Bronchial epithelial cell (primary cell): Measurements from ENCODE around the gene PAX4. TPM values are rescaled to one million over a fixed set of nuclear protein-coding genes. Genes with fewer than 3 reads are reported as not detected.

ENCODE experiments used
- DNase-seq: peaks from one replicate; pipeline ENCODE4 v3.0.0-alpha.2; 2010; ENCODE audit warnings: low read depth
- FAIRE-seq: peaks from 2 replicates; lab custom pipeline; 2011; peaks lifted over from hg19 to GRCh38; lab: Jason Lieb, UNC
- H3K27me3 ChIP-seq: 2 replicates; pipeline ENCODE4 v1.5.1; 2011; ENCODE audit warnings: low read length; ENCODE audit not compliant: control insufficient read depth, insufficient read depth
- H3K36me3 ChIP-seq: 2 replicates; pipeline ENCODE4 v1.5.1; 2011; ENCODE audit warnings: low read length; ENCODE audit not compliant: control insufficient read depth, insufficient read depth
- H3K4me3 ChIP-seq: 2 replicates; pipeline ENCODE4 v1.5.1; 2011; ENCODE audit warnings: mild to moderate bottlenecking, low read depth, low read length, control low read depth
- CTCF ChIP-seq: IDR thresholded peaks from 2 replicates; pipeline ENCODE4 v1.5.1; 2011; ENCODE audit warnings: mild to moderate bottlenecking, moderate library complexity, low read length, control low read depth, inconsistent platforms; ENCODE audit not compliant: insufficient read depth, severe bottlenecking
- total RNA-seq: library from RNA; depleted of rRNA; stranded (reverse); fragments of >200 nt; gene quantifications from 2 replicates; pipeline ENCODE4 v1.2.1, GENCODE V29; 2014

Gene PAX4
- total RNA-seq, 1 donor from 2014 or later: not detected

DNA sequence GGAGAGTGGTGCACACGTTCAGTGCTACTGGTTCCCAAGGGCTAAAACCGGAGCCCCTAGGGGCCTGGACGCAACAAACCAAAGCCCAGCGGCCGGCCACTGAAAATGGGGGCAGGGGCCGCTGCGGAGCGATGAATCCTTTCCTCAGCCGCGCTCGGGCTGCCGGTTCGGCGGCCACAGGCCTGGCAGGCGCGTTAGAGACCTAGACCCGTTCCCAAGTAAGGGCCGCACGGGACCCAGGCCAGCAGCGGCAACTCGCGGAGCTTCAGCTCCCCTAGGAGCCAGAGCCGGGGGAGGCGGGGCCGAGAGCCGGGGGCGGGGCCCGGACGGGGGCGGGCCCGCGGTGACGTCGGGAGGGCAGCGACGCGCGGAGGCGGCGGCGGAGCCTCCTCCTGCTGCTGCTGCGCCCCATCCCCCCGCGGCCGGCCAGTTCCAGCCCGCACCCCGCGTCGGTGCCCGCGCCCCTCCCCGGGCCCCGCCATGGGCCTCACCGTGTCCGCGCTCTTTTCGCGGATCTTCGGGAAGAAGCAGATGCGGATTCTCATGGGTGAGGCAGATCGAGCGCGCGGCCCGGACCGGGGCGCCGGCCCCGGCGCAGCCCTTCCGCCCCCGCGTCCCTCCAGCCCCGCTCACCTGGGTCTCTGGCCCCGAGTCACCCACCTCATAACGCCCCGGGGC, 29.8 kb downstream of the PAX4 start, which contains the start of gene ARF5:
Gene ARF5, plus strand, starts transcription at position 393 of the 678 bp plus-strand sequence. Its CDS starts 88 bp downstream, at position 481.
- peak; percentile 58 for DNase-seq
- Histone ChIP-seq H3K36me3 (peaks cover 13% of the 10 kb centered on the region), H3K4me3 (peak within 1 kb of the TSS; percentile 72), H3K27me3 (no peaks in the 10 kb centered on the region)
- no peak for TF ChIP-seq CTCF
- no peak for FAIRE-seq

DNA sequence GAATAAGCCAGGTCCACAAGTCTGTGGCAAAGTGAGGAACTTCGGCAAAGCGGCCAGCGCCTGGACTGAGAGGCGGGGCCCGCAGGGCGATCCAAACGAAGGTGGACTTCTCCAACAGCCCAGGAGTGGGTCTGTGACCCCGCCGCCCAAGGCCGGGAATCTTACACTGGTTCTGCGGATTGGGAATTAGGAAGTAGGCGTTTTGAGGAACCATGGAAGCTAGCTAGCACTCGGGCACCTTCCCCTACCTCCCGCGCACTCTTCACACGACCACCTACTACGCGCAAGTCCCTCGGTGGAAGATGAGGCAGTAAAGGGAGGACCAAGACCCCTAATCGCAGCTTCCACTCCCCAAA, 30.3 kb downstream of the PAX4 start:
- no peaks in the 10 kb centered on the region for H3K27me3 ChIP-seq
- peaks cover 13% of the 10 kb centered on the region for H3K36me3 ChIP-seq
- no peak for TF ChIP-seq CTCF
- DNase-seq: no peak
- FAIRE-seq: no peak
- peak overlapping the region; percentile 72 for H3K4me3 ChIP-seq

GRCh38 chr7:127586346-127586745, 31.6 kb downstream of the PAX4 start:
- DNase-seq: peak; percentile 60
- Histone ChIP-seq H3K4me3 (no peak overlapping the region), H3K36me3 (peaks cover 17% of the 10 kb centered on the region), H3K27me3 (no peaks in the 10 kb centered on the region)
- FAIRE-seq: no peak
- TF ChIP-seq CTCF: no peak

GRCh38 chr7:127585044-127585953, 32.6 kb downstream of the PAX4 start, which contains the start of gene GCC1:
TSS of gene GCC1 (minus strand) at chr7:127585596. CDS start at chr7:127585182, 414 bp downstream.
- no peak for FAIRE-seq
- TF ChIP-seq CTCF: no peak
- Histone ChIP-seq H3K4me3 (peak within 1 kb of the TSS; percentile 80), H3K36me3 (peaks cover 12% of the 10 kb centered on the region), H3K27me3 (no peaks in the 10 kb centered on the region)
- peak; percentile 73 for DNase-seq

DNA sequence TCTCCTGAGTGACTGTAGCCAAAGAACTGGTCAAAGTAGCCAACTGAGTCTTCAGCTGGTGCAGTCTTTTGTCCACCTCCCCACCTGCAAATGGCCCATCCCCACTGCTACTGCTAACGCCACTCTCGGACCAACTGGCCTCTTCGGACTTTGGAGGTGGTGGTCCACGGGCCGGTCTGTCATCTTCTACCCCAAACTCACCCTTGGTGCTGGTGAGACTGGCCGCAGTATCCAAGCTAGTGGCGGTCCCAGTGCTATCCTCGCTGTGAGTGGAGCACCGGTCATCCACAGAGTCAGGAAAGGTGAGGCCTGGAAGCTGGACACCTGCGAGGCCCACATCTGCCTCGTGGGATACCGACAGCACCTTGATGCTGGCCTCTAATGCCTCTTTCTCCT, 33.3 kb downstream of the PAX4 start:
- no peak for FAIRE-seq
- Histone ChIP-seq H3K36me3 (peaks cover 9% of the 10 kb centered on the region), H3K27me3 (no peaks in the 10 kb centered on the region), H3K4me3 (peak overlapping the region; percentile 80)
- no peak for TF ChIP-seq CTCF
- no peak for DNase-seq
